Globus pallidus (tissue), 1 donor: Measurements from ENCODE around the gene FAAH.

Experiments
- DNase-seq: peaks from one replicate; pipeline ENCODE4 v3.0.0-alpha.2; 2015; ENCODE audit warnings: low spot score

Gene FAAH

GRCh38 chr1:46401154-46401913, 7.2 kb downstream of the FAAH start:
- DNase-seq = peak; percentile 66

GRCh38 chr1:46401964-46402626, 8.0 kb downstream of the FAAH start:
- peak; percentile 96 for DNase-seq

DNA sequence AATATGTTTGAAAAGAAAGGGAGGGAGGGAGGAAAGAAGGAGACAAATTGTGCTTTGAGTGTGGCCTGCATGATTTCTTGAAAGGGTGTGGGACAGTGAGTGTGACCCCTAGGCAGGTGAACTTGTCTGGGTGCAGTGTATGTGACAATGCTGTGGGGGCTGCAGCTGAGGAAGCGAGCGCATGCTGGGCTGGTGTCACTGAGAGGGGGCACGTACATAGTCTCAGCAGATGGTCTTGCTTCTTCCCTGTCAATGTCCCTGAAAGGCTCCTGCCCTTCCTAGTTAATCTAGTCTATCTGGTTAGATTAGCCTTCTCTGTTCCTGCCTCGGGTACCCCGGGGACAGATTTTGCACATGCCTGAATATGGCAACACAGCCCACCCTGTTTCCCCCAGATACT, 9.8 kb downstream of the FAAH start:
- DNase-seq = no peak

GRCh38 chr1:46404482-46405196, 10.5 kb downstream of the FAAH start:
- DNase-seq = no peak

- no peak for DNase-seq
Observed at GRCh38 chr1:46405197-46405555, 11.1 kb downstream of the FAAH start.

DNA sequence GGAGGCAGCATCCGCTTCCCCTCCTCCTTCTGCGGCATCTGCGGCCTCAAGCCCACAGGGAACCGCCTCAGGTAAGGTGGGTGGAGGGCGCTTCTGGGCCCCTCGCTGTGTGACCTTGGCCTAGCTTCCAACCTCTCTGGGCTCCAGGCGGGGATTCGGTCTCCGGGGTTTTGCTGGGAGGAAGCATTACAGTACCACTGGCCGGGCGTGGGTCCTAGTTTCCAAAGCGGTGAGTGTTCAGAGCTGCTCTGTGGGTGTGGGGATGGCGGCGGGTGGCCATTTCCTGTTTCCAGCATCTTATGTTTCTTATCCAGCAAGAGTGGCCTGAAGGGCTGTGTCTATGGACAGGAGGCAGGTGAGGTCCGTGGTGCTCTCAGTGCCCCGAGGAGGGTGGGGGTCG, 11.6 kb downstream of the FAAH start:
- no peak for DNase-seq

DNA sequence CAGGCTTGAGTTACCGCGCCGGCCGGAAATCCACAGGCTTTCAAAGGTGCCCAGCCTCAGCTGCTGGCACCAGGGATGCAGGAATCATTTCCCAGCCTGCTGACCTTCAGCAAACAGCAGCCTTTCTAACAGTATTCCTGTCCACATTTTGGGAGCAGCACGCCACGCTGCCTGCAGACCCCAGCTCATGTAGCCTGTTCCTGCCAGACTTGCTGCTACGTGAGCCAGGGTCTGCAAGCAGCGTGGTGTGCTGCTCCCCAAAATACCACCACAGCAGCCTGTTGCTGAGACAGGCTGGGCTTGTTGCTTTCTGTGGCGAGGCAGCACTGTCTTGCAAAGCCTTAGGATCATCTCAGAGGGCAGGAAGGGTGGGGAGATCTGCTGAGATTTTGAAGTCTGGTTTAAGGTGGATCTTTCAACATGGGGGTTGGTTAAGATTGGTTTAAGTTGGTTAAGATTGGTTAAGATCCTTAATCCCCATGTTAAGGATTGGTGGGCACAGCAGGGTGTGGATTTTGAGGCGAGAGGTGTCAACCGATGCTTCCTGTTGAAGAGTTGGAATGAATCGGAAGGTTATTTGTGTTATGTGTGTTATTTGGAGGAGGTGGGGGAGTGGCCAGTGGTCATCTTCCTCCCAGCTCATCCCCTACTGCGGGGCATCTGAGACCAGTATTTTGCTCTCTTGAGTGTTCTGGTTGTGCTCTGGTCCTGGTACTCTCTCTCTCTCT, 12.9 kb downstream of the FAAH start:
- DNase-seq = no peak

- no peak for DNase-seq
Observed at GRCh38 chr1:46407636-46408035, 13.5 kb downstream of the FAAH start.

GRCh38 chr1:46408356-46409062, 14.4 kb downstream of the FAAH start:
- DNase-seq = no peak

DNA sequence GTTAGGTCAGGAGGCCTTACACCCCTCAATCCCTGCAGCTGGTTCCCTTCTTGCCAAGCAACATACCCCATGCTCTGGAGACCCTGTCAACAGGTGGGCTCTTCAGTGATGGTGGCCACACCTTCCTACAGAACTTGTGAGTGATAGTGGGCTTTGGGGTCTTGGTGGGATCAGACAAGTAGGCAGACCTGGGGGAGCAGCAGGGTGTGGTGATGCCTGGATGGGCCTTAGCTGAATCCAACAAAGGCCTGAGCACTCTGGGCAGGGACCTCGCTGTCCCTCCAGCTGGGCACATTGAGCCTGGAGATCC, 14.9 kb downstream of the FAAH start:
- no peak for DNase-seq

- no peak for DNase-seq
Observed at GRCh38 chr1:46410156-46411009, 16.3 kb downstream of the FAAH start.

DNA sequence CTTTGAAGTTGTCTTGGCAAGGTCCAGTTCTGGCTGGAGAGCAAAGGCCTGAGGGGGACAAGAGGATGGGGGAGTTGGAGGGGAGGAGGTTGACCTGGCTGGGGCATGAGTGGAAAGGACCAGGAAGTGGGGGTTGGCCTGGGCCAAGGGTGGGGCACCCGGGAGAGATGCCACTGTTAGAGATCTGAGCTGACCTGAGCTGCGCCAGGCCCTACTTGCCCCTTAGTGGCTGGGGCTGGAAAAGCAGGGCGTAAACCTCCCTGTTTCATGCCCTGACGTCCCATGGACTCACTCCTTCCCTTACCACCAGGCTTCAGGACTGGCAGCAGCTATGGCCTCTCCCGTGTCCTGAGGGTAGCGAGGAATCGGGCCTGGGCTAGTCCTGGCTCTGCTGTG, 16.9 kb downstream of the FAAH start:
- no peak for DNase-seq

GRCh38 chr1:46411601-46412341, 17.7 kb downstream of the FAAH start:
- no peak for DNase-seq

GRCh38 chr1:46412893-46413595, 18.9 kb downstream of the FAAH start:
- no peak for DNase-seq

GRCh38 chr1:46413596-46413985, 19.5 kb downstream of the FAAH start:
- DNase-seq = no peak

DNA sequence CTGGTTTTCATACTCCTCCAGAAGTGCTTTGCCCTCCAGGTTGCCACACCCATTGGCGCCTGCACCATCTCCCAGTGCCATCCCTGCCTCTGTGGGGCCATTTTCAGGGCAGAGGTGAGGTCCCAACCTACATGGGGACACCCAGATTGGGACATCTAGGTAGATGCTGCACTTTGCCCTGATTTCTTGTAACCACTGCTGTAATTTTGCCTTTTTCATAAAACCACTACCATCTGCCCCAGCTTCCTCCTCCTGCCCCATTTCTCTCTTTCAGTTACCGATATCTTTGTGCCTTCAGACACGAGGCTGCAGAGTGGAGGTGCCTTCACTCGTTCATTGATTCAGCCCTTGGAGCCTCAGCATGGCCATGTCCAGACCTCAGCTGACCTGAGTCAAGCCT, 21.4 kb downstream of the FAAH start:
- no peak for DNase-seq

- no peak for DNase-seq
Observed at GRCh38 chr1:46418976-46419375, 24.9 kb downstream of the FAAH start.

- no peak for DNase-seq
Observed at GRCh38 chr1:46420533-46420915, 26.4 kb downstream of the FAAH start.

DNA sequence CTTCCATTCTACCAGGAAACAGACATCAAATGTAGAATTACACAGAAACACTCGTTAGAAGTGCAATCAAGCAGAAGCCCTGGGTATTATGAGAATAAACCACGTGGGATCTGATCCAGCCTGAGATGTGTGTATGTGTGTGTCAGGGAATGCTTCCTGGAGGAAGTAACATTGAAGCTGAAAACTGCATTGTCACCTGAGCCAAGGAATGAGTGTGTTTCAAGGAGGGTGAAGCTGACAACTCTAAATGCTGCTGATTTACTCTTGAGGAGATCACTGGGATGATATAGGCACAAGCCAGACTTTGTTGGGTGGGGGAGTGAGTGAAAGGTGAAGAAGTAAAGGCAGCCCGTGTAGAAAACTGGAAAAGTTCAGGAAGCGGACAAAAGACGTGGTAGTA, 27.6 kb downstream of the FAAH start:
- no peak for DNase-seq
